Globus pallidus (tissue), 1 donor: ENCODE measurements around the gene BAZ2B.

Experiments
- DNase-seq: peaks from one replicate; pipeline ENCODE4 v3.0.0-alpha.2; 2015; ENCODE audit warnings: low spot score

BAZ2B gene

DNA sequence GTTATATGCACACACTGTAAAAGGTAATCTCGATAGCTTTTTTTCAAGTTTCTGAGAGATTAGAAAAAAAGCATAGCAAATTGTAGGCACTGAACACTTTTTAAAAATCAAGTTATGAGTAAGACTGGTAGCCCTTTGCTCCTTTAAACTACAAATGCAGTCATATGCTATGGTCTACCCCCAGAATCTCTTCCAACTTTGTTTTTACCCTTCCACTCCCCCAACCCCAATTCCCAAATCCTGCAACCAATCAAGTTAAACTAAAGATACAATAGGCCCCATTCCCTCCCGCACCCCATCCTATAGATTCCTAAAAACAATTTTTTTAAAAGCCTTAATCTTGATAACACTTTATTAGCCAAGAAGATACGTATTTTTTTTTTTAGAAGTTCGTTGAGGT, 752 bp upstream of the BAZ2B start:
- DNase-seq: no peak

DNA sequence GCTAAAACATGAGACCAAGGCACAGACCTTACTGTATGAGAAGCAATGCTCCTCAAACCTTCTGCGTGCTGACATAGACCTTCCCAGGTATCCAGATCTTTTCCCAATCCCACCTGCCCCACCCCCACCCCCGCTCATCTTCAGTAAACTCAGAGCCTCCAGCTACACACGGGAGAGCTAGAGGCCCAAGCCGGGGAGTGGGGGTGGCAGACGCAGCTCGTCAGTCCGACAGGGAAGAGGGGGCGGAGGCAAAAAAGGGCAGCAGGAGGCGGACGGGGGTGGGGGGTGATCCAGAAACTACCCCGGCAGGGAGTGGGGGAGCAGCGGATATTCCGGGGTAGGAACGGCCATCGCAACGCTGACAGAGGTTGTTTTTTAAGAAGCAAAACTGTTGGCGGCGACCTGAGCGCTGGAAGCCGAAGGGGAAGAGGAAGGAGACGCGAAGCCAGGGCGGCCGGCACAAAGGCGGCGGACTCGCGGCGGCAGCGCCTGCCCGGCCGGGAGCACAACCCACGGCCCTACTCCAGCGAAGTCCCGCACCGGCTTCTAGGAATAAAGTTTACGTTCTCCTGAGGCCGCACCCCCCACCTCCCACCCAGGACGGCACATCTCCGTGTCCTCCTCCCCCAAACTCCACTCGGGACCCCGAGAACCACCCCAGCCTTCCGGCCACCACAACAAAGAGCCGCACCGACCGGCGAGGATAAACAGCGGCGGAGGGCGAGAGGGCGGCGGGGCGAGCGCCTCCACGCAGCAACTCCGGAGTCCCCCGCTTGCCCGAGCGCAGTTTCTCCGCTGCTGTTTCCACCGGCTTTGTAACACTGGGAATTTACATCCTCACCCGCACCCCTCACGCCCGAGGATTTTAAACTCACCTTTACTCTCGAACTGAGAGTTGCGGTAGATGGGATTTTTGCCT, 722 bp downstream of the BAZ2B start:
- peak; percentile 90 for DNase-seq

DNA sequence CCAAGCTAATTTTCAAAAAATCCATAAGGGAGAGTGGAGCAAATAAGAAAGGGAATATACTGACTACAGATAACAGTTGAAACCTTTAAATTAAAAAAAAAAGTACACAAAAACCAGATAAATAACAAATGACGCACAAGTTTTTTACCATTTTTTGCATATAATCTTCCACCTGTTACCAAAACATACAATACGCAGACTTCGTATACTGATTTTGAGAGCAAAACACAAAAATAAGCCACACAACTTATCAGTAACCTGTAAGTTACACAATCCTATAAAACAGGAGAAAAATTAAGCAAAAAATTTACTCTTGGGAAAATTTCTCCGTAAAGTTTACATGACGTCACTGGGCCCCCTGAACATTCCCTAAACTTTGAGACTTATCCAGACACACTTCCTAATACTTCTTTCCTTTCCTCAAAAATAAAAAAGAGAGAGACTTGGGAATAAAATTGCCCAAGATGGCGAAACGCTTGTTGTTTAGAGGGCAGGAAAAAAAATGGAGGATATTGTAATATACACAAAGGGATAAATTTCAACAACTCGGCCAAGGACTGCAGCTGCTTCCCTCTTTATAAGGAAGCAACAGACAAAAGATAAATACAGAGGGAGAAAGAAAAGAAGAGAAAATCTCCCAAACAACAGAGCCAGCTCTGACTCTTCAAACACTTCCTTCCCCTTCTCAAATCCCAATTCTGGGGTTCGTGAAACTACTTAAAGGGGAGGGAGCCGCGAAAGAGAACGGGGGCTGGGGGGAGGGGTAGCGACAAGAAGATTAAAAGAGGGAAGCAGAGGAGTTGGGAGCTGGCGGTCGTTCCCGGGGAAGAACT, 1.6 kb downstream of the BAZ2B start:
- DNase-seq: no peak

DNA sequence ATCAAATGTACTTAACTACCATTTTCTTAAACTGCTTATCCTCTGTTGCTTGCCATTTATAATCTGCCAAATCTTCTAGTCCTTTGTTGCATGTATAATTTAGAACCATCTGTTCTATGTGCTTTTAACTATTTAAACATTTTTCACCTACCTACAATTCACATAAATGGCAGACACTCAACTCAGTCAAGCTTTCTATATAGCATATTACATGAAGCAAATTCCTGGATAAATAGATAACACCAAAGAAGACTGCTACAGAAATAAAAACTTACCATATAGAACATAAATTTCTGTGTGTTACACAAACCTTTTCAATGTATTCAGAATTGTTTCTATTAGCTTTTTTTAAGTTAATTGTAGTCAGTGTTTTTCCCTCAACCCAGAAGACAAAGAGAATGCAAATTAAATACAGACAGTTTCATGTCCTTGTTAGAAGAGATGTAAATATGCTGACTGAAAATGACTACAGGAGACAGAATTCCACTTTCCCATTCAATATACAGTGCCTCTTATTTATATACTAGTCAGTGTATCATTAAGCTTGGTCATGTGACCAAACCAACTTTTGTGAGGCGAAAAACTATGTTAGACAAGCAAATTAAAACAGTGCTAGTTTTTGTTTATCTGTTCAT, 2.6 kb downstream of the BAZ2B start:
- DNase-seq: peak; percentile 60

DNA sequence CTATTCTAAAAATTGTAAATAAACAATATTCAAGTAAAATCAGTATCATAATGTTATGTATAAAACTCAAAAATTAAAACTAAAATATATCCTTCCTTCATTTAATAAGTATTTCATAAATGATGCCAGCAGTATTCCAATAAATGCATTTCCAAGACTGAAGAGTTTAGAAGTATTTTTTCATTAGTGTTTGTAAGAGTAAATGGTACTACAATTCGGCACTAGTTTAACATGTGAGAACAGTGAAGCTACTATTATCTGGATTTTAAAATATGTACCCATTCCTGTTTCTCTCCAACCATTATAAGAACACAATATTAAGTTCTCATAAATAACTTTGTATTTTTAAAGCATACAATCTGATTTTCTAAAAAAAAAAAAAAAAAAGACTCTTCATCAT, 3.3 kb downstream of the BAZ2B start:
- DNase-seq: peak; percentile 28

DNA sequence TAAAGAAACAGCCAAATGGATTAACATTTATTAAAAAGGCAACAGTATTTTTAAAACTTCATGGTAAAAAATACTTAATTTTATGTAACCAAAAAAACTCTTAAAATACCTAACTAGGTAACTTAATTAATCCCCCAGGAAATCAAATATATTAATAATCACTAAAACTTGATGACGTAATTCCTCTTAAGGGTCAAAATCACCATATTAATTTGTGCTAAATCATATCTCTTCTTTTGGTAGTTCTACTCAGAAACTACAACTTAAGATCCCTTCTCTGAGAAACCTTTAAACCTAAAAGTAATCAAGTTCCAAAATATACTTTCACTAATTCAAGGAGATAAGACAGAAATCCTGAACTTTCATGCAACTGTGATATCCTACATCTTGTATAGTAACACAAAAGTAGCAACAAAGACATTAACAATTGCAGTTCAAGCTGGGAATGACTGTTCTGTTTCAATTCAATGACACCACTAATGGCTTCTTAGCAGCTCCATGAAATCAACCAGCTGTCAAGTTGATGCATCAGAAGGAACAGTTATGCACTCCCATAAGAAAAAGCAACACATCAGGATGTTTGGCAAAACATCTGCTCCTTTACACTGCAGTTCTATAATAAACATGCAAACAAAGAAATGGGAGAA, 4.0 kb downstream of the BAZ2B start:
- peak; percentile 43 for DNase-seq

DNA sequence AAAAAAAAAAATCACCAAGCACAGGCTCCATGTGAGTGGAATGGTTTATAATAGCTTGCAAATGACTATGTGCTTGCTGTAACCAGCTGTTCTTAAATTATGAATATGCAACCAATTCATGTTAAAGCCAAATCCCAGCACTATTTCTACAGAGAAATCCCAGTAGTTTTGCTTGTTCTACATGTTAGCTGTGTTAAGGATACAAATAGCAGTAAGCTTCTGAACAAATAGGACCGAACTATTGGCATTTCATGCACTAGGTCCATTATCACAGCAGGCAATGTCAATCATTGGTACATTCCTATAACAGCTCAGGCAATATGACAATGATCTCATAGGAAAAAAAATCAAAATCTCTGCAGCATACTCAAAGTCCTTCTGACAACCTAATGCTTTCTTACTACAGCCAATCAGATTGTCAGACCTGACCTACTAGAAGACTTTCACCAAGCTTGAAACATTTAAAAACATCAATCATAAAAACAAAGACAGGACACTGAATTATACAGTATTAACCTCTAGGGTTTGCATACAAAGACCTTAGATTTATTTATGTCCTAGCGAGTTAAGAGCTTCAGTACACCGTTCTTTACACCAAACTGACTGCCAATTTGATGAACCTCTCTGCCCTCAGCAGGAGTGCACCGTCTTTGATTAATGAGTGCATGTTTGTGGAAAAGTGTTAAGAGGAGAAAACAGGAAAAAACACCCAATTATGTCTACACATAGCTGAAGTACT, 6.4 kb downstream of the BAZ2B start:
- DNase-seq: no peak

DNA sequence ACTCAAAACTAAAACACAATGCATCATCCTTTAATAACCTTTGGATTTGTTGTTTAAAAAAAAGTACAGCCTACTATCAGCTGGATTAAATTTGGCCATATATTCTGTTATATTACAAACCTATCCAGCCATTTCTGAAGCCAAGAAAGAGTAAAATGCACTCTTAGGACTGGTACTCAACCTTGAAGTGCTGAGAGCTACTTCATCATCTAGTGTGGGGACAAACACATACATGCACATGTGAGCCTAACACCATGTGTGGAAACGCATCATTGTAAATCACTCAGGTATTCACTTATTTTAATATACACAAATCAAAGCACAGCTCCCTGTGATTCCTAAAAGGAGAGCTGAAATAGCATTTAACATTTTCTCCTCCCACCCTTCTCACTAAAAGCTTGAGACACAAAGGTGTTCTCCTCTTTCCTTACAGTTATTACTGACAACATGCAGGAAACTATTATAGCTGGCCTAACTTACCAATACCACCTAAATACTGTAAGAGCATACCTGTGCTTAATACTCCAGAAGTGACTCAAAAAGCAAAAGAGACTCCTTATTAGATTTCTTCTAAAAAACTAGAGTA, 7.5 kb downstream of the BAZ2B start:
- no peak for DNase-seq

DNA sequence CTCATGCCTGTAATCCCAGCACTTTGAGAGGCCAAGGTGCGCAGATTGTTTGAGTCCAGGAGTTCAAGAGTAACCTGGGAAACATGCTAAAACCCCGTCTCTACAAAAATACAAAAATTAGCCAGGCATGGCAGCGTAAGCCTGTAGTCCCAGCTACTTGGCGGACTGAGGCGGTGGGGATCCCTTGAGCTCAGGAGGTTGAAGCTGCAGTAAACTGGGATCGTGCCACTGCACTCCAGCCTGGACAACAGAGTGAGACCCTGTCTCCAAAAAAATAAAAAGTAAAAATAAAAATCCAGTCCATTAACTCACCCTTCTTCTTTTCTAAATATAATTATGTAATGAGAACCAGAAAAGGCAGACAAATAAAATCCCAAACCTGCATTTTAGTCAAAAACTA, 8.2 kb downstream of the BAZ2B start:
- no peak for DNase-seq

DNA sequence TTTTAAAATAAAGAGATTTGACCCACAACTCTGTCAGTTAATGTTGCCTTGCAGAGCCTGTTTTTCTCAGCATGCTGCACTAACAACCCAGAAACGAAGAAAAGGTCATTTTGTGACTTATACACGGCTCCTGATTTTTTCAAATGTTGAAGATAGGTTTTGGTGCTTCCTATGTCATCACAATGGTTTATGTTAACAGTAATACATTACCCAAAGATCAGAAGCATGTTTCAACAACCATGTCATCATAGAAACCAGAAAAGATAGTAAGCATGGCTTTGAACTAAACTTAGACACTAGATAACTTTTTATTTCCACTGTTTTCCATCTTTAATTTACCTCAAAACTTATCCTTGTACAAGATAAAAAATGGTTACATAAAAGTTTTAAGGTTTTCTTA, 10.1 kb downstream of the BAZ2B start:
- DNase-seq: no peak

DNA sequence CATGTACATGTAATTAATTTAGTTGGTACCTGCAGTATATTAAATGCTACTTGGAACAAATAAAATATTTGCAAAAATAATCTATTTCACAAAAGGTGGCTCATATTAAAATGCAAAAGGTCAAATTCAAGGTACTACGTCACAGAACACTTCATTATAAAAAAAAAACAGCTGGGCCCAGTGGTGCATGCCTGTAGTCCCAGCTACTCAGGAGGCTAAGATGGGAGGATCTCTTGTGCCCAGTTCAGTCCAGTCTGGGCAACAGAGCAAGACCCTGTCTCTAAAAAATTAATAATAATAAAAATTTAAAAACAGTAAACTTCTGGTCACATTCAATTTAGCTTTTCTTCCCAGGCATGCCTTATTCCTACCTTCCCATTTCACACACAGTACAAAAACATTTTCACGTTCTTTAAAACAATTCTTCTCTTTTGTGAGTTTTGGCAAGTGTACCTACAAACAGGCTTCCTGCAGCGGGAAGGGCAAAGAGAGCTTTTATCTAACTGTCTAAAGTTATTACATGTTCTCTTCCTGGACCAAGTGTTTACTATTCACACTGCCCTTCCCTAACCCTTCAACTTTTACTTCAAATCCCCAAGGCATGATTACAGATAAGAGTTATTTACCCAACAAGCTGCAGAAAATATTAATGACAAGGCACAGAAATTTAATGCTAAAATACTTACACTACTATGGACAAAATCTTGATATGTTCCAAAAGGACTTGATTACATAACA, 10.7 kb downstream of the BAZ2B start:
- DNase-seq: no peak

DNA sequence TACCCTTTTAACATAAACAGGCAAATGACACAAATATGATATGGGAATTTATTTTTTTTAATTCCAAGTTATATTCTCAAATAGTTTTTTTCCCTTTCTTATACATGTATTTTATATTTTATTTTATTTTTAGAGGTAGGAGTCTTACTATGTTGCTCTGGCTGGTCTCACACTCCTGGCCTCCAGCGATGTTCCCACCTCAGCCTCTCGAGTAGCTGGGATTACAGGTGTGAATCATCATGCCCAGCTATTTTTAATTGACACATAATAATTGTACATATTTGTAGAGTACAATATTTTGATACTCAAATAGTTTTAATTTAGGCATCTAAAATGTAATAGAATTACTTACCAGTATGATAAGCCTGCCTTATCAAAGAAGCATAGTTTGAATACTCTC, 12.2 kb downstream of the BAZ2B start:
- DNase-seq: no peak

DNA sequence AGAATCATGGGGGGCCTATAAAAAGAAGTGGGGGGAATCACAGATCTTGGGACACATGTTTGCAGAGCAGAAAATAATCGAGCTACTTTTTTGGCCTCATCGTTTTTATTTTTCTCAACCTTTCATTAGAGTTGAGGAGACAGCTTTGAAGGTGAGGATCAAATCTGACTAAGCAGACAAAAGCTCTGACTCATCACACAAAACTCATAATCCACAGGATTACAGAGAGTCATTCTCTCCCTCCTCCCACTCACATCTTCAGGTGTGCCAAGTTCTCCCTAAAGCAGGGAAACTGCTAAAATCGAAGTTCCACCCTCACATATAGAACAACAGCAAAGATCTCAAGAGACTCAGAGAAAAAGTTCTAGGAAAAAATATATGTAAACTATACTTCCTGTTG, 15.6 kb downstream of the BAZ2B start:
- DNase-seq: no peak

DNA sequence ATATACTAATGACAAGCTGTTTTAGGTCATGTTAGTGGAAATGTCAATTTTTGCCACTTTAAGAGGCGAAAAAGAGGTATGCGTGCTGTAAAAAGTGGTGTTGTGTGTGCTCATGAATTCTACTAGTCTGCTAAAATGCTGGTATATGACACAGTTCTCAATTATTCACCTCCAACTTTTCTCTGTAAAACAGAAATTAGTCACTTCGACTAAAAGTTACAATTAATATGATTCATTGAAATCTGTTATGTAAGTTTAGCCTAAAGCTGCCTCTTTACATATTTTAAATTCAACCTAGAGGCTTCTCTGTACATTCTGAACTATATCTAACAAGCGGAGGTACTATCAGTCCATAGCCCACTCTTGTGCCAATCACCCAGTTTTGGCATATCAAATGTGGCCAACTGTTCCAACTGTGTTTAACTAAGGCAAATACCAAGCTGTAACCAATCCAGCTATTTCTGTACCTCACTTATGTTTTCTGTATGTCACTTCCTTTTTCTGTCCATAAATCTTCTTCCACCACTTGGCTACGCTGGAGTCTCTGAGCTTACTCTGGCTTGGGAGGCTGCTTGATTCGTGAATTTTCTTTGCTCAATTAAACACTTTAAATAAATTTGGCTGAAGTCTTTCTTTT, 20.8 kb downstream of the BAZ2B start:
- no peak for DNase-seq

DNA sequence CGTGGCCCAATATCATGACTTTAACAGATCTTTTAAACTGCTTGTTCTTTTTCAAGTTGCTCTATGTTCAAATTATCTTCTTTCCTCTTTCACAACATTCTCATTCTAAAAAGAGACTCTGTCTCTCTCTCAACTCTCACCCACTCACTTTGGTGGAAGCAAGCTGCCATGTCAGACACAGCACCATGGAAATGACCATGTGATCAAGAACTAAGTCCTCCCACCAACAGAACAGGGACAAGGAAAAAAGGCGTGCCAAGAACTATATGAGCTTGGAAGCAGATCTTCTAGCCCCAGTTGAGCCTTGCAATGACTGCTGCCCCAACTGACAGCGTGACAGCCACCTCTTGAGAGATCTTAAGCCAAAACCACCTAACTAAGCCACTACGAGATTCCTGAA, 23.9 kb downstream of the BAZ2B start:
- DNase-seq: no peak

DNA sequence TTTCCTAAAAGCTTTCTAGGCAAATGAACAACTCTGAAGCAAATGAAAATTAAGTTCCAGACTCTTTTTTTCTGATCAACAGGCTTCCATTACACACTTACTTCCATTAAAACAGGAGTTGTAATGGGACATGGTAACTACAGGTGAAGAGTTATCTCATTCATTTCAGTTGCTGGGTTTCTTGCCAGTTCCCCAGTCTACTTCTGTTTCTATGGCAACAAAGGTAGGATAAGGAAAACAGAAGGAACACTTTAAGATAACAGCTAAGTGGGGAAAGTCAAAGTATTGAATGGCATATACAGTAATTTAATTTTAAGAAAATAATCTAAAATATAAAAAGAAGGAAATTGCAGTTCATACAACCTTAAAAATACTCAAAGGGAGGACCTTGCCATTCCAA, 25.1 kb downstream of the BAZ2B start:
- DNase-seq: no peak

DNA sequence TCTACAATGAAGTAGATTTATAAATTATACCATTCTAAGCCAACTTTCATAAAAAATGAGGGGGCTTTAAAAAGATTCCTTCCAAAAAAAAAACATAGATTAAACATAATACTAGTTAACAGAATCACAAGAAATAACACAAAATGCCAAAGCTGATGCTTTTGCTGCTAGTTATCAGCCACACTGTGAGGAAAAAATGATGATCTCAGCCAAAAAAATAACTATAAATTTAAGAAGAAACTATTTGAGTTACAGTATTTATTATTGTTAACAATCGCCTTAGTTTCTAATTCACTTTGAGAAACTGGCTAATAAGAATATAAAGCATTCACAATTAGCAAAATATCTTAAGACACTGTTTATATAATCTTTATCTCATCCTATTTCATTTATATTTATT, 27.1 kb downstream of the BAZ2B start:
- no peak for DNase-seq

DNA sequence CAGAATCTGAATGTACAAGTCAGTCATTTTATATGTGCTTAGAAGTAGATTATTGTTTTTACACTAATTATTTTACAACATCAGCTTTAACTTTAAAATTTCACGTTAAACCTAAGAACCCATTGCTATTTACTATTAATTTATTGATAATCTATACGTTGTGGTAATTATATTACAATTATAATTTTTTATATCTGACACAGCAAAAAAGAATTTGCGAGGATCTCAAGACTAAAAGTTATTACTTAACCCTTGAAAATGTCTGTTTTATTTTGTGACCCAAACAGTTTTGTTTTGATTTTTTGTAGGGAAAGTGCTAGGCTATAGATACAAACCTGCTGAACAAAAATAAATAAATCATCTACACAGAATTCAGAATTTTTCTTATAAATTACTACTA, 30.3 kb downstream of the BAZ2B start:
- DNase-seq: no peak

DNA sequence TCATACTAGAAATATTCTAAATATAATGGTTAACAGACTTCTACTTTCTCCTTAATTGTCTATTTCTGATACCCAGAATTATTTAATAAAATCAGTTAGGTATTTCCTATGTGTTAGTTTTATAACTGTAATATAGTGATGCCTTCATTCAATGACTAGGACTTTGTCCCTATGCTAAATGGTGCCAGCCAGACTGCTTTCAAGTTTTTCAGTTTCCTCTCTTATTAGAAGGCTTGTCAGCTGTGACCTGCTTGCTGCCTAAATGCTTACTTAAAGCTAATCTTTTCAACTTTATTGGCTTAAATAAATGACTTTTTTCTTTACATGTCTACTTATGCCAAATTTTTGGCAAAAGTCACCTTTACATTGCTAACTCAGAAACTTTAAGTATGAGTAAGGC, 30.7 kb downstream of the BAZ2B start:
- no peak for DNase-seq

DNA sequence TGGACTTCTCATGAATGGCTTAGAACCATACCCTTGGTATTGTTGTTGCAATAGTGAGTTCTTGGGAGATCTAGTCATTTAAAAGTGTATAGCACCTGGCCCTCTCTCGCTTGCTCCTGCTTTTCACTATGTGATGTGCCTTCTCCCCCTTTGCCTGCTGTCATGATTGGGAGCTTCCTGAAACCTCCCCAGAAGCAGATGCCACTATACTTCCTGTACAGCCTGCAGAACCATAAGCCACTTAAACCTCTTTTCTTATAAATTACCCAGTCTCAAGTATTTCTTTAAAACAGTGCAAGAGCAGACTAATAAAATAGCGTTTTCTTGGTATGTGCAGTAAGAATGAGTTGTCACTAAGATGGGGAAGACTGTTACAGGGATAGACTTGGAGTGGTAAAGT, 31.6 kb downstream of the BAZ2B start:
- no peak for DNase-seq
